Fibroblast of the conjunctiva (primary cell): ENCODE data around the gene PARD6B.
A peak's percentile ranks its signal among the peaks of the same experiment; 100 is the strongest.
"Not testable (repeated sequence)": the region's sequence is repeated elsewhere in the genome, so short reads cannot be mapped to it uniquely, and the experiment has no call there.

Experiments
- DNase-seq: peaks from one replicate; pipeline ENCODE4 v3.0.0-alpha.2; 2010; ENCODE audit warnings: low read depth

Gene PARD6B

DNA sequence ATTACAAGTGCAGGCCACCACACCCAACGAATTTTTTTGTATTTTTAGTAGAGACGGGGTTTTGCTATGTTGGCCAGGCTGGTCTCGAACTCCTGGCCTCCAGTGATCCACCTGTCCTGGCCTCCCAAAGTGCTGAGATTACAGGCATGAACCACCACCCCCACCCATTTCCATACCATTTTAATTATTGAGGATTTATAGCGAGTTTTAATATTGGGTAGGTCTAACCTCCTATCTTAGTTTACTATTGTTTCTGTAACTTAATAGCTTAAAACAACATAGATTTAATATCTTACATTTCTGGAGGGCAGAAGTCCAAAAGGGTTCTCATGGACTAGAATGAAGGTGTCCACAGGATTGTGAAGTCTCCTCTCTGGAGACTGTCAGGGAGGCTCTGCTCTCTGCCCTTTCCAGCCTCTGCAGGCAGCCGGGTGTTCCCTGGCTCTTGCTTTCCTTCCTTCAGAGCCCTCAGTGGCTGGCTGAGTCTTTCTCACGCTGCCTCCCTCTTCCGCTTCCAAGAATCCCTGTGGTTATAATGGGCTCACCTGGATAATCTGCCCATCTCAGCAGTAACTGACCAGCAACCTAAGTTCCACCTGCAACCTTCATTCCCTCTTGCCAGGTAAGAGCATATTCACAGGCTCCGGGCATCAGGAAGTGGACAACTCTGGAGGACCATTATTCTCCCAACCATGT, 44.9 kb downstream of the PARD6B start:
- no peak for DNase-seq

DNA sequence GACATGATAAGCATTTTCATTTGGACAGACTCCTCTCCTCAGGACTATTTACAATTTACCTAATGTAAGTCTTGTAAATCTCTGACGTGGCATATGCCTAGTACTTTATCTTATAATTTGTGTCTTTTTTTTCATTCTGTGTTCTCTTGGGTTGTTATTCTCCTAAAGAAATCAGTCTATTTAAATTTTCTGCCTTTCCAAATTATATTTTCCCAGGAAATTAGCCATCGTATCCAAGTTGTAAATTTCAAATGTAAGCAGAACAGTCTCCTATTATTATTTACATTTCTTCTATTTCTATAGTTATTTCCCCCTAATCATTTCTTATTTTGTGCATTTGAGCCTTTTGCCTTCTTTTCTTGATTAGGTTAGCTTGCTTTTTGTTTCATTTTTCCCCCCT, 46.0 kb downstream of the PARD6B start:
- DNase-seq: no peak

DNA sequence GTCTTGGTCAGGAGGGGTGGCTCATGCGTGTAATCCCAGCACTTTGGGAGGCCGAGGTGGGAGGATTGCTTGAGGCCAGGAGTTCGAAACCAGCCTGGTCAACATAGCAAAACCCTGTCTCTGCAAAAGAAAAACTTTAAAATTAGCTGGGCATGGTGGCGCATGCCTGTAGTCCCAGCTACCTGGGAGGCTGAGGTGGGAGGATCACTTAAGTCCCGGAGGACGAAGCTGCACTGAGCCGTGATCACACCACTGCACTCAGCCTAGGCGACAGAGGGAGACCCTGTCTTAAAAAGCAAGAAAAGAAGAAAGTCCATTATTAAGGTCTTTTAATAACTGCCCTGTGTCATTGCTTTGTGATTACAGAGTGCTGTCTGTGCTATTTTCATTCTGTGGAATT, 47.6 kb downstream of the PARD6B start:
- not testable (repeated sequence) for DNase-seq

DNA sequence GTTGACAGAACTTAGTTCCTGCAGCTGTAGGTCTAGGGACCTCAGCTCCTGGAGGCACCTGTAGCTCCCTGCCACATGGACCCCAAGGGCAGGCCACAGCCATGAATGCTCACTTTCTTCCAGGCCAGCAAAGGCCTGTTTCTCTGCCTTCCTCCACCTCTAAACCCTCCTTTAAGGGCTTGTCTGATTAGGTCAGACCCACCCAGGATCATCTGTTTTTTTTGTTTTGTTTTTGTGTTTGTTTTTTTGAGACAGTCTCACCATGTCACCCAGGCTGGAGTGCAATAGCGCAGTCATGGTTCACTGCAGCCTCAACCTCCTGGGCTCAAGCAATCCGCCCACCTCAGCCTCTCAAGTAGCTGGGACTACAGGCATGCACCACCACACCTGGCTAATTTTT, 52.0 kb downstream of the PARD6B start:
- no peak for DNase-seq

DNA sequence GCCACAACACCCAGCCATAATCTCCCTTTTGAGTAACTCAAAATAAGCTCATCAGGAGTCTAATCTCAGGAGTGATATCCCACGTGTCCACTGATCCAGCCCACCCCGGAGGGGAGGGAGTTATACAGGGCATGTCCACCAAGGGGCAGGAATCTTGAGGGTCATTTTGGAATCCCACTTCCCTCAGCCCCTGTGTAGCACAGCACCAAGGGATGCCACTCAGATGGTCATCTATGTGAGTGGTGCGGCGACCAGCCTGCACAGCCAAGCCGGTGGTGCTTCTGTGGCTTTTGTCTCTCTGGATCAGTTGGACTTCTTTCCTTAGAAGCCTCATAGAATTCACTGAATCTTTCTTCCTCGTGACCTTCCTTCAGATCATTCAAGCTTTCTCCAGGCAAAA, 52.5 kb downstream of the PARD6B start:
- DNase-seq: no peak

DNA sequence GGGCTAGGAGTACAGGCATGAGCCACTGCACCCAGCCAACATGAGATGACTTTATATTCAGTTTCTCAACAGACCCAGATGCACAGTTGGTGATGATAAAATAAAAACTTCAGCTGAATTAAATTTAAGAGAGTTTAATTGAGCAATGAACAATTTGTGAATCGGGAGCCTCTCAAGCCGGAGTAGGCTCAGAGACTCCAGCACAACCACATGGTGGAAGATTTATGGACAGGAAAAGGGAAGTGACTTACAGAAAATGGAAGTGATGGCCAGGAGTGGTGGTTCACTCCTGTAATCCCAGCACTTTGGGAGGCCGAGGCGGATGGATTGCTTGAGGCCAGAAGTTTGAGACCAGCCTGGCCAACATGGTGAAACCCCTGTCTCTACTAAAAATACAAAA, 53.1 kb downstream of the PARD6B start:
- DNase-seq: no peak

DNA sequence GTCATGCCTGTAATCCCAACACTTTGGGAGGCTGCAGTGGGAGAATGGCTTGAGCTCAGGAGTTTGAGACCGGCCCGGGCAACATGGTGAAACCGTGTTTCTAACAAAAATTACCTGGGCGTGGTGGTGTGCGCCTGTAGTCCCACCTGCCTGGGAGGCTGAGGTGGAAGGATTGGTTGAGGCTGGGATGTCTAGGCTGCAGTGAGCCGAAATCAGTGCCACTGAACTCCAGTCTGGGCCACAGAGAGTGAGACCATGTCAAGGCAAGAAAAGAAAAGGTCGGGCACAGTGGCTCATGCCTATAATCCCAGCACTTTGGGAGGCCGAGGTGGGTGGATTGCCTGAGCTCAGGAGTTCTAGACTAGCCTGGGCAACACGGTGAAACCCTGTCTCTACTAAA, 55.3 kb downstream of the PARD6B start:
- no peak for DNase-seq

DNA sequence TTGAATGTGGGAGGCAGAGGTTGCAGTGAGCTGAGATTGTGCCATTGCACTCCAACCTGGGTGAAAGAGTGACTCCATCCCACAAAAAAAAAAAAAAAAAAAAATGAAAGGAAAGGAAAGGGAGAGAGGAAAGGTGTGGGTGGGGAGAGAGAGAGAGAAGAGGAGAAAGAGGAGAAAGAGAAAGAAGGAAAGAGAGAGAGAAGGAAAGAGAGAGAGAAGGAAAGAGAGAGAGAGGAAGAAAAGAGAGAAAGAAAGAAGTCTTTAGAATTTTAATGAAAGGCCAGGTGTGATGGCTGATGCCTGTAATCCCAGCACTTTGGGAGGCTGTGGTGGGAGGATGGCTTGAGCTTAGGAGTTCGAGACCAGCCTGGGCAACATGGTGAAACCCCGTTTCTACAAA, 55.8 kb downstream of the PARD6B start:
- no peak for DNase-seq

DNA sequence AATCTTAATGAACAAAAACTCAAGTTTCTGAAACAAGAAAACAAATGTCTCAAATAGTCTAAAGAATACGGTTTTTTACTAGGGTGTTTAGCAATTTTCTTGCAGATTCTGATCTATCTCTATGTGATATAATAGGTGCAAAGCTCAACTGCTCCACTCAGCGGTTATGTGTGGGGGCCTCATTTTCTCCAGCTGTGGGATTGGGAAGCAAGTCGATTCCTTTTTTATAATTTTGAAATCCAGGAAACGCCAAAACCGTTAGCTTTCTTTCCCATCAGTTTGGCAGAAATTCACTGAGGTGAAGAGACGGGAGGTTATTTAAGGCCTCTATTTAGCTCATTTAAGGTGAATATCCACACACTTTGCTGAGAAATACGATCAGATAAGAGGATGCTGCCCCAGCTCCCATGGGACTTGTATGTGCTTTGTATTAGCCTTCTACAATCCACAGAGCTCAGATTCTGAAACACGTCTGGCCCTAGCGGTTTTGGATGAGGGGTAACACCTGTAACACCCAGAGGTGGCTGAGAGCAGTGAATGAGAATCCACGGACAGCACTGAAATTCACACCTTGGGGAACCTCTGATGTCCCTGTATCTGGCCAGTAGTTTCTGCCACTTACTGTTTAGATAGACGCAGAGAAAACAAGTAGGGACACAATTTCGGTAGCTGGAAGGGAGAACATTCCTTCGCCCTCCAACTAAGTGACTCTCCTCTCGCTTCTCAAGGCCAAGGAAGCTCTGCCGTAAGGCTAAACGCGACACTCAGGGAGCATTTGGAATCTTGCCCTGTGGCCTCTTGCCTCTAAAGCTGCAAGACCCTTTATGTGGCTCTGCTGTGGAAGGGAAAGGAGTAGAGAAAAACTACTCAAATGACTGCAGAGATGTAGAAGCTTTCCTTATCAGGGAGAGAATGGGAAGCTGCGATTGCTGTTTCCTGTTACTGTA, 56.9 kb downstream of the PARD6B start:
- DNase-seq: peak; percentile 56

DNA sequence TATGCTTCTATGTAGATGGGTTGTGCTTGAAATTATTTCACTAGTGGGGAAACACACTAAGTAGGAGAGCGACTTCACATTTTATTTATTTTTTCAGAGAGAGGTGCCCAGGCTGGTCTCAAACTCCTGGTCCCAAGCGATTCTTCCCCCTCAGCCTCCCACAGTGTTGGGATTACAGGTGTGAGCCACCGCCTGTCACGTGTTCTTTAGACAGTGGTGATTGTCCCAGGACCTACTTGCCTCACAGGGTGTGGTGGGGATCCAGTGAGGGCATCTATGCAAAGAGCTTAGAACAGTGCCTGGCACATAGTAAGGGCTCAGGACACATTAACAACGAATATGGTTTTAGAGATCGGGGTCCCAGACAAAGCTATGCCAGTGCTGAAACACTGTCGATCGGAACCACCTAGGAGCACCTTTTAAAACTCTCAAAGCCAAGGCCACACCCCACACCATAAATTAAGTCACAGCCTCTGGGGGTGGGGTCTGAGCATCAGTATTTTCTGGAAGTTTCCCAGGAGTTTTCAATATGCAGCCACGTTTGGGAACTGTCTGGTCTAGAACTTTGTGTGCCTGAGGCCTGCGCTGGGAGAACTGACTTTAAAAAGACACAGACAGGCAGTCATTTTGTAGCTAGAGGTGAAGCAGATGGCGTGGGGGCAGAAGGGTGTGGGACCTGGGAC, 58.7 kb downstream of the PARD6B start:
- no peak for DNase-seq

DNA sequence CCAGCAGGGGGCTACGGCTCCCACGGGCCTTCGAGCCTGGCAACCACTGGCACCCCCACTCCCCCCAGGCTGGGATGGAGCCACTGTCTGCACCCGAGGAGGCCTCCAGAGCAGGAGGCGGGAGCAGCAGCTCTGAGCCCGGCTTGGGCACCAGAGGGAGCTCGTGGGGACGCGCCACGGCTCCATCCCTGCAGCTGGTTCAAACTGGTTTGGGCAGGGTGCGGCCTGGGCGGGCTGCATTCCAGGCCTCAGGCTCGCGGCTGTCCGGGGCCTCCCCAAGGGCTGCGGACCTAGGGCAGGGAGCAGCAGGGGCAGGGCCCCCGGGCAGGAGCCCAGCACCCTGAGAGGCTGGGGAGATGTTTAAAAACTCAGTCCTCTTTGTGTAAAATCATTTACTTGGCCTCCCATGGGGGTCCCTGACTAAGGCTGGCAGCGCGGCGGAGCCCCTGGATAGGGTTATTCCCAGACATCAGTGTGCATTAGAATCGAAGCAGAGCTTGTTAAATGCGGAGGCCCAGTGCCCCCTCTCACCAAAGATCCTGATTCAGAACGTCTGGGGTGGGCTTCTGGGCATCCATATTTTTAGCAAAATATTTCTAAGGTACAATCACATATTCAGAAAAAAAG, 59.4 kb downstream of the PARD6B start:
- DNase-seq: peak; percentile 85

DNA sequence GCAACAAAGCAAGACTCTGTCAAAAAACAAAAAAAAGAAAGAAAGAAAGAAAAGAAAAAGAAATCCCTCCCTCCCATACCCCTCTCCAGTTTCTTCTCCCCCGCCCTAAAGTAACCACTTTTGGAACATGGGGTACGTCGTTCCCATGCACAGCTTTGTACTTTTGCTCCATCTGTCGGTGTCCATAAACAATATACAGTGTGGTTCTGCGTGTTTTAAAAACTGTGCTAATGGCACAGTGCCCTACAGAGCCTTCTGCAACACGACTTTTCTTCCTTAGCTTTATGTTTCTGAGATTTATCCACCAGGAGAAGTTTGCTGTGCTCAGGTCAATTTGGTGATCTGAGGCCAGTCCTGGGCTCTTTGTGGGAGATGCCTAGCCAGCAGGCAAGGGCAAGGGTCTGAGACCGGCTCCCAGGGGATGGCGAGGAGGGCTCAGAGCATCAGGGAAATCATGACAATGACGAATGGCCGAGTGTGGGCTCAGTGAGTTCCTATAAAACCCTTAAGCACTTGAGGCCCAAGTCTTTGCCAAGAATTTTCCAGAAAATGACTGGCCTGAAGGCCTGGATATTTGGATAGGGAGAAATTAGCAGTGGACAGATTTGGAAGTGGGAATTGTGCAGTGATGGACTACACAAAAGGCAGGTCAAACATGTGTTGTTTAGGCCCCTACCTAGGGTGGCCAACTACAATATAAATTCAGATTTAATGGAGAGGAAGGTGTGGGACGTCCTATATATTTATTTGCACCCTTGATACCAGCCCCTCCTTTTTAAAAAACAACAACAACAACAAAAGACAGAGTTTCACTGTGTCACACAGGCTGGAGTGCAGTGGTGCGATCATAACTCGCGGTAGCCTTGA, 61.6 kb downstream of the PARD6B start:
- no peak for DNase-seq

DNA sequence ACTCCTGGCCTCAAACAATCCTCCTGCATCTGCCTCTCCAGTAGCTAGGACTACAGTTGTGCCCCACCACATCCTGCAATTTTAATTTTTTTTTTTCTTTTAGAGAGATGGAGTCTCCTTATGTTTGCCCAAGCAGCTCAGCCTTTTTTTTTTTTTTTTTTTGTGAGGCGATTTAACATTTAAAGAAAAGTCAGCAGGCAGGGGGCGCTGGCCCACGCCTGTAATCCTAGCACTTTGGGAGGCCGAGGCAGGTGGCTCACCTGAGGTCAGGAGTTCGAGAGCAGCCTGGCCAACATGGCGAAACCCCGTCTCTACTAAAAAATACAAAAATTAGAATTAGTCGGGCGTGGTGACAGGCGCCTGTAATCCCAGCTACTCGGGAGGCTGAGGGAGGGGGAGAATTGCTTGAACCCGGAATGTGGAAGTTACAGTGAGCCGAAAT, 62.2 kb downstream of the PARD6B start:
- not testable (repeated sequence) for DNase-seq

DNA sequence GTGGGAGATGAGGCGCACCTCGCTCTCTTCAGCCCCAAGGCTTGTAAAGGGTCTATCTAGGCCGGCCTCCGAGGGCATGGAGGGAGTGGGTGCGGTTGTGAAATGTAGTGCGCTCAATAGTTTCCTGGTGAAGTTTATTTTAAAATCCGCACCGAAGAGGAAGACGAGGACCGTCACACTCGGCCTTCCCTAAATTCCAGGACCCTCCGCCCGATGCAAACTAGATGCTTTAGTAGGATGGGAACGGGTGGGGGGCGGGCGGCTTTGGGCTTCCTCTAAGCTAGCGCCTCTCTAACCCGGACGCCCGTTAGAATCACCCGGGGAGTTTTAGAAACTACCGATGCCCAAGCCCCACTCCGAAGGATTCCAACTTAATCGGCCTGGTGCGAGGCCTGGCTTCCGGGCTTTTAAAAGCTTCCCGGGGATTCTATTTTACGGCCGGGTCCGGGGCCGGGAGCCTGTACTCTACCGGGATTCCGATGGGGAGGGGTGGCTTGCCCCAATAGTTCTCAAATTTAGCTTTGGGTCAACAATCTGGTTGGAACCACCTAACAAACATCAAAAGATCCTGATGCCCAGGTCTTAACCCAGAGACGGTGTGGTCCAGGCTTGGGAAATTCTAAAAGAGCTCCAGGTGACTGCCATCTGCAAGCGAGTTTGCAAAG, 62.9 kb downstream of the PARD6B start:
- DNase-seq: no peak

DNA sequence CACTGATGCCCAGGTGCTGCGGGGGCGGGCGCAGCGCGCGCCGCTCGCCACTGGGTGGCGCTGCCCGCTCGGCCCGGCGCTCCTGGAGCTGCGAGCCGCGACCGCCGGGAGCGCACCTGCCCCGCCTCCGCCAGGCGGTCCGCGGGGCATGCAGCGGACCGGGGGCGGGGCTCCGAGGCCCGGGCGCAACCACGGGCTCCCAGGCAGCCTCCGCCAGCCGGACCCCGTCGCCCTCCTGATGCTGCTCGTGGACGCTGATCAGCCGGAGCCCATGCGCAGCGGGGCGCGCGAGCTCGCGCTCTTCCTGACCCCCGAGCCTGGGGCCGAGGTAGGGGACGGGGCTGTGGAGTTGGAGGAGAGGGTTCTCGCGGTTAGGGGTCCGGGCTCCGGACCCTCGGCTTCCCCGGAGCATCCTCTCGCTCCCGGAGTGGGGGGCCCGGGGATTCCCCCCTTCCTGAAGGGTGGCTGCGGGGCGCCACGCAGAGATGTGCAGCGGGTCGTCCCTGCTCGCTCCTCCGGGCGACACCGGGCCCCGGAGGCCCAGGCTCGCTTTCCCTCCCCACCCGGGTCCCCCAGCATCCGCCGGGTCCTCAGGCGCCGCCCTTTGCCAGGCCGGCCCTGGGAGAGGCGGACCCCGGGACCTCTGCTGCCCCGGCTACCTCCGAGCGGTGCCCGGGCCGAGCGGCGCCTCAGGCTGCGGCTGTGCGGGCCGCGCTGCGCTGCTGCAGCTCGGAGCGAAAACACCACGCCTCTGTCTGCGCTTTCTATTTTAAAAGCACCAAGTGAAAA, 63.7 kb downstream of the PARD6B start, which contains the start of gene BCAS4:
BCAS4 (plus strand) TSS at position 216 of the 789 bp plus-strand sequence; CDS start at position 239, 23 bp downstream.
- peak; percentile 60 for DNase-seq

DNA sequence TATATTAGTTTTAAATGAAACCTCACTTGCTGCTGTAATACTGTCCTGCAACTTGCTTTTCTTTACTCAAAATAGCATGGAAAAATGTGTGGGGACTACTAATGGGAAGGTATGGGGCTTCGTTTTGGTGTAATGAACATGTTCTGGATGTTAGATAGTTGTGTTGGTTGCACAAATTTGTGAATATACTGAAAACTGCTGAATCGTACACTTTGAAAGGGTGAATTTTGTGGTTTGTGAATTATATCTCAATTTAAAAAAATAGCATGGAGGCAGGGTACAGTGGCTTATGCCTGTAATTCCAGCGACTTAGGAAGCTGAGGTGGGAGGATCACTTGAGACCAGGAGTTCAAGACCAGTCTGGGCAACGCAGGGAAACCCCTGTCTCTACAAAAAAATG, 65.8 kb downstream of the PARD6B start:
- no peak for DNase-seq

DNA sequence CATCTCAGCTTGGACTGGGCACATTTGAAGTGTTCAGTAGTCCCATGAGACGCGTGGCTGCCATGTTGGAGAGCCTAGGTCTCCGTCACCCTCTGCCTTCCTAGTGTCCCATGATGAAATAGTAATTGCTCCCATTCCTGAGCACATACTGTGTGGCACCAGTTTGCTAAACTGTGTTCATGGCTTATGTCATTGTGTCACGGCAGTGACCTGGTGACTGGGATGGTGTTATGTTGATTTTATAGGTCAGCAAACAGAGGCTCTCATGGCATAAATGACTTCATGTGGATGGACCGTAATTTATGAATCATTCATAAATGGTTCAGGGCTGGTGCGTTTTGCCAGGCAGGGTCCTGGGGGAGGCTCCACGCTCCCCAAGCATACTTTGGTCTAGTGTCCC, 67.3 kb downstream of the PARD6B start:
- no peak for DNase-seq

DNA sequence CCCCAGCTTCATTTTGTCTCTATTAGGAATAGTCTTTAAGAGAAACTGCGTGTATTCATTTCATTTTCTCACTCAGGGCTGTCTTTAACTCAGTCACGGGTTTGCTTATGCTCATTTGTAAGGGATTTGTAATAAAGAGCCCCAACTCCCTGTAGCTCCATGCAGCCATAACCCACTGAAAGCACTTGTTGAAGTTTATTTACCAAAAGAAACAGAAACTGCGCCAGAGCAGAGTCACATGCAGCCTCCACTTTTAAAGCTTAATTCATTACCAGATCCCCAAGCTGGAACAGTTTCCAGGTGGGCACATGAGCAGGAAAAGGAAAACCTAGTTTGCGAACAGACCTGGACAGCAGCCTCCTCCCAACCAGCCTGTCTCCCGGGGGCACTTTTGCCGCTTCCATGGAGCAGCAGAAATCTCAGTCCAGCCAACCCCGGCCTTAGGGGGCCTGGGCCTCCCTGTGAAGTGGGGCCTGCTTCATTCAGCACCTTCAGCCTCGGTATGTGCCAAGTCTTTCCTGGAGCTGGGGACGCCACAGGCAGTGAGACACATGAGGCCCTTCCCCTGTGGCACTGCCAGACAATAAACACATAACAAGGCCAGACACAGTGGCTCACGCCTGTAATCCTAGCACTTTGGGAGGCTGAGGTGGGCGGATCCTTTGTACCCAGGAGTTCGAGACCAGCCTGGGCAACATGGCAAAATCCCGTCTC, 68.0 kb downstream of the PARD6B start:
- DNase-seq: no peak
